Fibroblast of lung (primary cell): ENCODE measurements around the gene ADCY3.

Experiments
- EZH2 ChIP-seq: IDR thresholded peaks from 2 replicates; pipeline ENCODE4 v1.5.1; 2012; ENCODE audit warnings: low read length, control low read depth, mild to moderate bottlenecking; ENCODE audit errors: missing control alignments
- TF ChIP-seq, protein P1 (sequence below), 2 donors: IDR thresholded peaks in 1 of 2; conservative IDR thresholded peaks in 1 of 2; 1 replicate in 1 of 2; 2 replicates in 1 of 2; pipeline ENCODE4 v1.5.1; 2011 to 2012; ENCODE audit warnings: low read length in 2 of 2, control low read depth in 1 of 2, inconsistent platforms in 1 of 2, low read depth in 1 of 2, mild to moderate bottlenecking in 1 of 2

DNA sequence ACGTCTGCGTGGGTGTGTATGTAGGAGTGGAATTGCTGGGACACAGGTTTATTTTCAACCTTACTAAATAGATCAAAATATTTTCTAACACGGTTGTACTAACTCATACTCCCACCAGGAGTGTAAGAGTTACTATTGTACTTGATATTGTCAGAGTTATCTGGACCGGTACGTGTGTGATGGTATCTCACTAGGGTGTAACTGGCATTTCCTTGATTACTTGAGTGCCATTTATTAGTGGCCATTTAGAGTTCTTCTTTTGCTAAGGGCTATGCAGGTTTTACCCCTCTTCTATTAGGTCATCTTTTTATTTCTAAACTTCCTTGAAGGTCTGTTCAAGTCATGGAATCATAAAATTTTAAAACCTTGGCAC, 93.3 kb downstream of the ADCY3 start:
- TF ChIP-seq, protein P1, sequence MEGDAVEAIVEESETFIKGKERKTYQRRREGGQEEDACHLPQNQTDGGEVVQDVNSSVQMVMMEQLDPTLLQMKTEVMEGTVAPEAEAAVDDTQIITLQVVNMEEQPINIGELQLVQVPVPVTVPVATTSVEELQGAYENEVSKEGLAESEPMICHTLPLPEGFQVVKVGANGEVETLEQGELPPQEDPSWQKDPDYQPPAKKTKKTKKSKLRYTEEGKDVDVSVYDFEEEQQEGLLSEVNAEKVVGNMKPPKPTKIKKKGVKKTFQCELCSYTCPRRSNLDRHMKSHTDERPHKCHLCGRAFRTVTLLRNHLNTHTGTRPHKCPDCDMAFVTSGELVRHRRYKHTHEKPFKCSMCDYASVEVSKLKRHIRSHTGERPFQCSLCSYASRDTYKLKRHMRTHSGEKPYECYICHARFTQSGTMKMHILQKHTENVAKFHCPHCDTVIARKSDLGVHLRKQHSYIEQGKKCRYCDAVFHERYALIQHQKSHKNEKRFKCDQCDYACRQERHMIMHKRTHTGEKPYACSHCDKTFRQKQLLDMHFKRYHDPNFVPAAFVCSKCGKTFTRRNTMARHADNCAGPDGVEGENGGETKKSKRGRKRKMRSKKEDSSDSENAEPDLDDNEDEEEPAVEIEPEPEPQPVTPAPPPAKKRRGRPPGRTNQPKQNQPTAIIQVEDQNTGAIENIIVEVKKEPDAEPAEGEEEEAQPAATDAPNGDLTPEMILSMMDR (conservative IDR thresholded peaks at IDR 0.05 in 1 of 2, IDR thresholded peaks at IDR 0.05 in 1 of 2; ENCODE audit: low read depth in 1 of 2, low read length in 2 of 2): no peak
- TF ChIP-seq EZH2: no peak
